GM18873 (cell line): ENCODE measurements around the gene CHN2.

Experiments
- ATAC-seq: cut with Tn5 transposase; IDR thresholded peaks from one replicate; pipeline ENCODE4 v1.9.1; 2021; ENCODE audit warnings: mild to moderate bottlenecking, moderate library complexity, moderate number of reproducible peaks; ENCODE audit not compliant: unreplicated experiment, low FRiP score

CHN2 gene

GRCh38 chr7:29194594-29195427, at the start of gene CHN2:
TSS of gene CHN2 (plus strand) at chr7:29194775.
- no peak for ATAC-seq

- ATAC-seq: no peak
Observed at GRCh38 chr7:29145553-29146056, 49.0 kb upstream of the CHN2 start.

- ATAC-seq: no peak
Observed at GRCh38 chr7:29146057-29146706, 48.4 kb upstream of the CHN2 start, which contains the start of gene CPVL. TSS of gene CPVL (minus strand) at chr7:29146537. CDS start at chr7:29121061, 25,476 bp downstream.

- ATAC-seq: no peak
Observed at GRCh38 chr7:29146888-29147609, 47.5 kb upstream of the CHN2 start.

GRCh38 chr7:29147821-29148220, 46.8 kb upstream of the CHN2 start:
- no peak for ATAC-seq

- no peak for ATAC-seq
Observed at GRCh38 chr7:29149036-29149435, 45.5 kb upstream of the CHN2 start.

- ATAC-seq: no peak
Observed at GRCh38 chr7:29150856-29151255, 43.7 kb upstream of the CHN2 start.

GRCh38 chr7:29154076-29154475, 40.5 kb upstream of the CHN2 start:
- ATAC-seq: no peak

- no peak for ATAC-seq
Observed at GRCh38 chr7:29156907-29157452, 37.6 kb upstream of the CHN2 start.

- ATAC-seq: no peak
Observed at GRCh38 chr7:29158795-29159423, 35.7 kb upstream of the CHN2 start.

- no peak for ATAC-seq
Observed at GRCh38 chr7:29160080-29160479, 34.5 kb upstream of the CHN2 start.

GRCh38 chr7:29161231-29161630, 33.3 kb upstream of the CHN2 start:
- no peak for ATAC-seq

- no peak for ATAC-seq
Observed at GRCh38 chr7:29162577-29162976, 32.0 kb upstream of the CHN2 start.

GRCh38 chr7:29163854-29164253, 30.7 kb upstream of the CHN2 start:
- ATAC-seq: no peak

- no peak for ATAC-seq
Observed at GRCh38 chr7:29167721-29168120, 26.9 kb upstream of the CHN2 start.

- no peak for ATAC-seq
Observed at GRCh38 chr7:29170781-29171180, 23.8 kb upstream of the CHN2 start.

- no peak for ATAC-seq
Observed at GRCh38 chr7:29173458-29173857, 21.1 kb upstream of the CHN2 start.

GRCh38 chr7:29177963-29178600, 16.5 kb upstream of the CHN2 start:
- ATAC-seq: no peak

GRCh38 chr7:29179115-29179514, 15.5 kb upstream of the CHN2 start:
- no peak for ATAC-seq

GRCh38 chr7:29184599-29184998, 10.0 kb upstream of the CHN2 start:
- no peak for ATAC-seq
